Kidney (tissue), 14 donors: ENCODE measurements around the gene FAM204A. TPM values are rescaled to one million over a fixed set of nuclear protein-coding genes. Genes with fewer than 3 reads are reported as not detected.

Source experiments
- DNase-seq, 5 donors: peaks; one replicate each; pipeline ENCODE4 v3.0.0-alpha.2; 2013 to 2020
- FAIRE-seq: peaks from 2 replicates; lab custom pipeline; 2012; peaks lifted over from hg19 to GRCh38; lab: Jason Lieb, UNC
- H3K27ac ChIP-seq, 2 donors: one replicate each; pipeline ENCODE4 v1.7.0; 2013; ENCODE audit warnings: low read depth in 2 of 2, low read length in 2 of 2, inconsistent platforms in 1 of 2
- H3K27me3 ChIP-seq: one replicate; pipeline ENCODE4 v1.7.1; 2013; ENCODE audit warnings: low read length, inconsistent platforms; ENCODE audit not compliant: control insufficient read depth, insufficient read depth
- H3K36me3 ChIP-seq, 3 donors: one replicate each; pipeline versions ENCODE4 v1.7.0 to v1.7.1; 2013; ENCODE audit warnings: low read length in 3 of 3, control low read depth in 1 of 3, inconsistent platforms in 1 of 3; ENCODE audit not compliant: insufficient read depth in 3 of 3, control insufficient read depth in 2 of 3
- H3K4me1 ChIP-seq, 3 donors: one replicate each; pipeline versions ENCODE4 v1.7.0 to v1.7.1; 2013; ENCODE audit warnings: low read length in 3 of 3, inconsistent platforms in 1 of 3, low read depth in 1 of 3; ENCODE audit not compliant: control insufficient read depth in 2 of 3, insufficient read depth in 2 of 3
- H3K4me3 ChIP-seq, 3 donors: one replicate each; pipeline versions ENCODE4 v1.7.0 to v1.8.1; 2013; ENCODE audit warnings: low read length in 3 of 3, control low read depth in 1 of 3, inconsistent platforms in 1 of 3
- H3K9ac ChIP-seq, 3 donors: one replicate each; pipeline versions ENCODE4 v1.7.0 to v1.7.1; 2013; ENCODE audit warnings: low read length in 3 of 3, control low read depth in 1 of 3, inconsistent platforms in 1 of 3
- H3K9me3 ChIP-seq, 3 donors: one replicate each; pipeline versions ENCODE4 v1.7.0 to v1.7.1; 2013; ENCODE audit warnings: low read length in 3 of 3, control low read depth in 1 of 3, inconsistent platforms in 1 of 3; ENCODE audit not compliant: control insufficient read depth in 2 of 3, insufficient read depth in 1 of 3
- intact Hi-C: fragments of 100-400 bp; cut with DNase I; formaldehyde crosslinking; loops from one replicate; pipeline ENCODE4 v1.11.1; 2022
- polyA plus RNA-seq: library from polyadenylated mRNA; stranded (reverse); fragments of 350-450 nt; fragmentation: Illumina TruSeq; extraction: RNeasy Lipid Tissue Mini Kit (QIAGEN cat#74804); gene quantifications from one replicate; pipeline ENCODE4 v1.2.3, GENCODE V29; 2014; ENCODE audit warnings: low read depth, low replicate concordance; ENCODE audit not compliant: insufficient read depth
- total RNA-seq: library from RNA; stranded (reverse); fragmentation: NEBNext Ultra II Directional; extraction: Animal tissue kit (Norgen Biotek cat#: 25700); gene quantifications from one replicate; pipeline ENCODE4 v1.2.1, GENCODE V29; 2021
- TF ChIP-seq, protein P1 (sequence below): IDR thresholded peaks from 3 replicates; pipeline ENCODE4 v1.5.1; 2012; ENCODE audit warnings: mild to moderate bottlenecking, moderate library complexity, borderline replicate concordance; ENCODE audit not compliant: insufficient read depth; ENCODE audit errors: extremely low read depth
- donor health status: control.
- donor health status: control.
- donor health status: control.
- donor health status: control.
- donor health status: control.
- donor health status: DM: yes; HTN: yes; CAD: no.
- donor health status: Normal renal cell carcinoma (clear cell type).

The FAM204A gene
- total and polyA plus RNA-seq, 2 donors from 2014 or later: 40.2 to 70.6 TPM

DNA sequence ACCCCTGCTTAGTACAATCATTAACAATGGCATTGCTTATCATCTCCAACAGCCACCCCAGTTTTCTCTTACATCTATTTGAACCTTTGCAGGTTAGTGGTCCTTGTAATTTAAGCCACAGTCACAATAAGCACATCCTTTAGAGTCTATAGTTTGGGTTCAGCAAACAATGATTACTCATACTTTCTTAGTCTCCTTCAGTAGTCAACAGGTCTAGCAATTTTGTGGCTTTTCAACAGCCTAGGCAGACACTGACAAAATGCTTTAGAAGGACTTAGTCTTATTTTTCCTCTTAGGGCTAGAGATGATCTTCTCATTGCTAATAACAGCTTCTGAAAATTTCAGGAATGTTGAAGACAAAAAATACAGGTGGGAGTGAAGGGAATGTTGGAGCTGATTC, 32.3 kb upstream of the FAM204A start:
- FAIRE-seq (no peak), DNase-seq (no peak)
- Histone ChIP-seq H3K4me3 (no peak overlapping the region), H3K27me3 (no peaks in the 10 kb centered on the region), H3K9ac (no peak overlapping the region), H3K9me3 (no peaks in the 10 kb centered on the region), H3K4me1 (no peaks in the 10 kb centered on the region), H3K36me3 (no peaks in the 10 kb centered on the region), H3K27ac (no peak overlapping the region)
- TF ChIP-seq, protein P1, sequence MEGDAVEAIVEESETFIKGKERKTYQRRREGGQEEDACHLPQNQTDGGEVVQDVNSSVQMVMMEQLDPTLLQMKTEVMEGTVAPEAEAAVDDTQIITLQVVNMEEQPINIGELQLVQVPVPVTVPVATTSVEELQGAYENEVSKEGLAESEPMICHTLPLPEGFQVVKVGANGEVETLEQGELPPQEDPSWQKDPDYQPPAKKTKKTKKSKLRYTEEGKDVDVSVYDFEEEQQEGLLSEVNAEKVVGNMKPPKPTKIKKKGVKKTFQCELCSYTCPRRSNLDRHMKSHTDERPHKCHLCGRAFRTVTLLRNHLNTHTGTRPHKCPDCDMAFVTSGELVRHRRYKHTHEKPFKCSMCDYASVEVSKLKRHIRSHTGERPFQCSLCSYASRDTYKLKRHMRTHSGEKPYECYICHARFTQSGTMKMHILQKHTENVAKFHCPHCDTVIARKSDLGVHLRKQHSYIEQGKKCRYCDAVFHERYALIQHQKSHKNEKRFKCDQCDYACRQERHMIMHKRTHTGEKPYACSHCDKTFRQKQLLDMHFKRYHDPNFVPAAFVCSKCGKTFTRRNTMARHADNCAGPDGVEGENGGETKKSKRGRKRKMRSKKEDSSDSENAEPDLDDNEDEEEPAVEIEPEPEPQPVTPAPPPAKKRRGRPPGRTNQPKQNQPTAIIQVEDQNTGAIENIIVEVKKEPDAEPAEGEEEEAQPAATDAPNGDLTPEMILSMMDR: no peak
- intact Hi-C loops: no loop called here

DNA sequence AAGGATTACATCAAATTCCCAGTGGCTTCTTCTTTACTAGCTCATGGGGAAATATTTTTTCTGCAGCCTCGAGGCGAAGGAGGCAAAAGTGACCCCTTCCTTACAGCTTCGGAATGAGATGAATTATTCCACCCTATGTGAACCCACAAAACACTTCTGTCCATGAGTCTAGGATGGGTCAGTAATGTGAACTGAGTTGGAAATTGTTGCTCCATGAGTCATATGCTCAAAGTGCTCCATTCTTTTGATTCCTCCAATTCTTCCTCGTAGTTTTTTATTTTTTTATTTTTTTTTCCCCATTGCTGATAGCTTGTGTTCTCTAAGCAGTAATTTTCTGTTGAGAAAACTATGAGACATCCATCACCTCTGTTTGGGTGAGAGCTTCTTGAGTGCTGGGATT, 31.7 kb upstream of the FAM204A start:
- FAIRE-seq: no peak
- H3K4me3 ChIP-seq: no peak overlapping the region
- TF ChIP-seq, protein P1: no peak

GRCh38 chr10:118370499-118370898, 28.4 kb upstream of the FAM204A start:
- Histone ChIP-seq H3K4me3 (no peak overlapping the region), H3K36me3 (no peaks in the 10 kb centered on the region), H3K27ac (no peak overlapping the region), H3K27me3 (no peaks in the 10 kb centered on the region), H3K9me3 (peaks cover 0 to 3% (median 0%) of the 10 kb centered on the region in 3 donors), H3K9ac (no peak overlapping the region), H3K4me1 (no peaks in the 10 kb centered on the region)
- TF ChIP-seq, protein P1: no peak
- no peak for DNase-seq
- intact Hi-C loops: no loop called here
- FAIRE-seq: no peak

More for the DNA sequence above, 31.7 kb upstream of the FAM204A start:
- Histone ChIP-seq H3K4me1 (no peaks in the 10 kb centered on the region), H3K27ac (no peak overlapping the region), H3K36me3 (no peaks in the 10 kb centered on the region), H3K9ac (no peak overlapping the region), H3K9me3 (no peaks in the 10 kb centered on the region), H3K27me3 (no peaks in the 10 kb centered on the region)
- intact Hi-C loops: no loop called here
- DNase-seq: no peak

DNA sequence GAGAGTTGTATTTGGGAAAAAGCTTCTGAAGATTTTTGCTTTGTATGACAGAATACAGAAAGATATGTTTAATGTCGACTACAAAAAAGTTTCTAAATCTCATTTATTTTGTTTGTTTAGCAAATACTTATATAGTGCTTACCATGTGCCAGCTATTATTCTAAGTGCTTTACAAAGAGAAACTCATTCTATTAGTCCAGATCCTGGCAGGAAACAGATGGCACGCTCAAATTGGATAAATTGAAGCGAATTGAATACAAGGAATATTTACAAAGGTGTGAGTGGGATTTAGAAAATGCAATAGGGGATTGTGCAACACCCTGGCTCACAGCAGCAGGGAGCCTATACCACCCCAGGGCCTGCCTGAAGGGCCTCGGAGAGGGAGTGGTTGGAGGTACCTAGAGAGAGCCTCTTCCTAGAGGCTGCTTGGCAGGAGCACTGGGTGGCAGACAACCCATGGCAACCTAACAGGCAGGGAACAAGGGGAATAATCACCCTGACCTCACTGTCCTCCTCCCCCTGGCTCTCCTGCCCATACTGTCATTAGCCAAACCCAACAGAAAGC, 27.6 kb upstream of the FAM204A start:
- intact Hi-C loops: no loop called here
- Histone ChIP-seq H3K27ac (no peak overlapping the region), H3K27me3 (no peaks in the 10 kb centered on the region), H3K9ac (no peak overlapping the region), H3K36me3 (no peaks in the 10 kb centered on the region), H3K4me3 (no peak overlapping the region), H3K4me1 (no peaks in the 10 kb centered on the region), H3K9me3 (peaks cover 0 to 7% (median 0%) of the 10 kb centered on the region in 3 donors)
- FAIRE-seq (no peak), DNase-seq (no peak)
- TF ChIP-seq, protein P1: no peak
